HepG2 (cell line): ENCODE measurements around the gene MAST1. TPM values are rescaled to one million over a fixed set of nuclear protein-coding genes. Genes with fewer than 3 reads are reported as not detected.

Experiments used
- CBFB ChIP-seq: sonication (generic); formaldehyde crosslinking; IDR thresholded peaks from 2 replicates; pipeline ENCODE4 v1.4.0; 2020; ENCODE audit warnings: missing genetic modification reagents
- HINFP ChIP-seq: sonication (generic); formaldehyde crosslinking; IDR thresholded peaks from 2 replicates; pipeline ENCODE4 v1.4.0; 2020; ENCODE audit warnings: low read depth, mild to moderate bottlenecking, missing genetic modification reagents
- HNRNPL ChIP-seq: fragments of 200-400 bp; formaldehyde crosslinking; IDR thresholded peaks from 2 replicates; pipeline ENCODE4 v1.6.1; 2017; ENCODE audit warnings: mild to moderate bottlenecking, low read depth, low read length
- IKZF4 ChIP-seq: sonication (generic); formaldehyde crosslinking; IDR thresholded peaks from 2 replicates; pipeline ENCODE4 v1.5.1; 2020; ENCODE audit warnings: borderline replicate concordance, mild to moderate bottlenecking, low read depth, missing genetic modification reagents; ENCODE audit errors: not compliant biosample characterization
- KMT2B ChIP-seq: IDR thresholded peaks from 2 replicates; pipeline ENCODE4 v1.6.1; 2016; ENCODE audit warnings: missing genetic modification reagents, missing compliant biosample characterization
- MAX ChIP-seq: IDR thresholded peaks from 2 replicates; pipeline ENCODE4 v1.6.1; 2012; ENCODE audit warnings: inconsistent platforms
- MED1 ChIP-seq: sonication (generic); formaldehyde crosslinking; IDR thresholded peaks from 2 replicates; pipeline ENCODE4 v1.4.0; 2020; ENCODE audit warnings: missing genetic modification reagents
- NFRKB ChIP-seq: fragments of 450-650 bp; IDR thresholded peaks from 2 replicates; pipeline ENCODE4 v1.6.1; 2017
- PAWR ChIP-seq: sonication (generic); formaldehyde crosslinking; IDR thresholded peaks from 2 replicates; pipeline ENCODE4 v1.4.0; 2020; ENCODE audit warnings: missing genetic modification reagents, mild to moderate bottlenecking, borderline replicate concordance
- POLR2A ChIP-seq, 2 experiments: IDR thresholded peaks; 2 replicates each; pipeline ENCODE4 v1.6.1; 2011; ENCODE audit warnings: low read depth in 2 of 2, low read length in 2 of 2, mild to moderate bottlenecking in 1 of 2, moderate library complexity in 1 of 2; ENCODE audit not compliant: insufficient read depth in 1 of 2
- POLR2AphosphoS5 ChIP-seq: IDR thresholded peaks from 2 replicates; pipeline ENCODE4 v1.6.1; 2012; ENCODE audit warnings: low read depth, low read length
- PTBP1 ChIP-seq: fragments of 200-400 bp; formaldehyde crosslinking; IDR thresholded peaks from 2 replicates; pipeline ENCODE4 v1.6.1; 2018; ENCODE audit warnings: low read length, low read depth; ENCODE audit not compliant: poor library complexity, severe bottlenecking
- RARG ChIP-seq: sonication (generic); formaldehyde crosslinking; IDR thresholded peaks from 2 replicates; pipeline ENCODE4 v1.4.0; 2020; ENCODE audit warnings: low read depth, mild to moderate bottlenecking, missing genetic modification reagents
- SIN3B ChIP-seq: fragments of 150-350 bp; IDR thresholded peaks from 2 replicates; pipeline ENCODE4 v1.6.1; 2014; ENCODE audit warnings: low read length
- SKIL ChIP-seq: sonication (generic); formaldehyde crosslinking; IDR thresholded peaks from 2 replicates; pipeline ENCODE4 v1.8.0; 2022; ENCODE audit warnings: missing genetic modification reagents, mild to moderate bottlenecking, moderate library complexity, borderline replicate concordance
- SMAD1 ChIP-seq: sonication (generic); formaldehyde crosslinking; IDR thresholded peaks from 2 replicates; pipeline ENCODE4 v1.4.0; 2020; ENCODE audit warnings: missing genetic modification reagents, low read depth, mild to moderate bottlenecking, borderline replicate concordance
- SOX5 ChIP-seq: IDR thresholded peaks from 2 replicates; pipeline ENCODE4 v1.6.1; 2016; ENCODE audit warnings: borderline replicate concordance
- TBP ChIP-seq: sonication (generic); formaldehyde crosslinking; IDR thresholded peaks from 2 replicates; pipeline ENCODE4 v1.5.0; 2020; ENCODE audit warnings: missing genetic modification reagents
- TIGD3 ChIP-seq: sonication (generic); formaldehyde crosslinking; IDR thresholded peaks from 2 replicates; pipeline ENCODE4 v1.5.1; 2020; ENCODE audit warnings: mild to moderate bottlenecking, missing genetic modification reagents, borderline replicate concordance
- ZIK1 ChIP-seq: sonication (generic); formaldehyde crosslinking; IDR thresholded peaks from 2 replicates; pipeline ENCODE4 v1.5.0; 2020; ENCODE audit warnings: mild to moderate bottlenecking, low read depth, missing genetic modification reagents, borderline replicate concordance
- ZNF12 ChIP-seq: sonication (generic); formaldehyde crosslinking; IDR thresholded peaks from 2 replicates; pipeline ENCODE4 v1.5.0; 2020; ENCODE audit warnings: missing genetic modification reagents
- ZNF160 ChIP-seq: sonication (generic); formaldehyde crosslinking; IDR thresholded peaks from 2 replicates; pipeline ENCODE4 v1.8.0; 2022; ENCODE audit warnings: mild to moderate bottlenecking, inconsistent platforms, missing genetic modification reagents
- ZNF264 ChIP-seq: sonication (generic); formaldehyde crosslinking; IDR thresholded peaks from 2 replicates; pipeline ENCODE4 v1.4.0; 2020; ENCODE audit warnings: missing genetic modification reagents
- ZNF296 ChIP-seq: sonication (generic); formaldehyde crosslinking; conservative IDR thresholded peaks from 2 replicates; pipeline ENCODE4 v1.5.0; 2020; ENCODE audit warnings: mild to moderate bottlenecking, missing genetic modification reagents
- ZNF331 ChIP-seq: sonication (generic); formaldehyde crosslinking; IDR thresholded peaks from 2 replicates; pipeline ENCODE4 v1.4.0; 2020; ENCODE audit warnings: missing genetic modification reagents
- ZNF766 ChIP-seq: sonication (generic); formaldehyde crosslinking; IDR thresholded peaks from 2 replicates; pipeline ENCODE4 v1.5.0; 2020; ENCODE audit warnings: missing genetic modification reagents, borderline replicate concordance
- ZNF788 ChIP-seq: sonication (generic); formaldehyde crosslinking; IDR thresholded peaks from 2 replicates; pipeline ENCODE4 v1.5.0; 2020; ENCODE audit warnings: mild to moderate bottlenecking, missing genetic modification reagents, borderline replicate concordance
- polyA plus RNA-seq, 8 experiments: library from polyadenylated mRNA; depleted of rRNA in 3 of 8; stranded (reverse) in 7 of 8; unstranded in 1 of 8; fragments of >200 nt; fragmentation: Illumina TruSeq in 4 of 8; extraction: Trizol in 4 of 8; gene quantifications; 2 replicates each; pipeline versions ENCODE4 v1.2.1 to v1.2.3, GENCODE V29; 2011 to 2016; ENCODE audit warnings: low read depth in 4 of 8, missing spikeins in 1 of 8, mixed read lengths in 1 of 8; ENCODE audit not compliant: insufficient read depth in 1 of 8
- total RNA-seq, 5 experiments: library from RNA; depleted of rRNA; stranded (reverse); fragments of >200 nt; fragmentation: Illumina TruSeq; extraction: Trizol; gene quantifications; 2 replicates each; pipeline ENCODE4 v1.2.3, GENCODE V29; 2016; ENCODE audit warnings: low read depth in 1 of 5

MAST1 gene
- total and polyA plus RNA-seq, 2 of the 13 experiments (the other 11 are each of a cell fraction or from before 2014, with no cell fraction given), result 0.73 to 4.7 TPM

GRCh38 chr19:12913011-12913561 is 74.8 kb downstream of the MAST1 start (continued):
- TF ChIP-seq MED1 (peak; percentile 22; the same call in 1 of the 2 replicates), HNRNPL (no peak), SOX5 (CRISPR knock-in tag) (peak; percentile 29; the same call in 1 of the 2 replicates), TBP (CRISPR knock-in tag) (no peak), PAWR (CRISPR knock-in tag) (0 out of 2 replicates have a peak, but pooled peaks have one; percentile 42), IKZF4 (no peak), MAX (no peak), ZNF766 (CRISPR knock-in tag) (no peak), SIN3B (no peak), KMT2B (CRISPR knock-in tag) (no peak), NFRKB (no peak), ZNF12 (no peak), ZNF296 (CRISPR knock-in tag) (no peak), RARG (CRISPR knock-in tag) (no peak), HINFP (0 out of 2 replicates have a peak, but pooled peaks have one; percentile 45), ZNF788 (CRISPR knock-in tag) (no peak), PTBP1 (no peak), POLR2AphosphoS5 (0 out of 2 replicates have a peak, but pooled peaks have one; percentile 35), SMAD1 (CRISPR knock-in tag) (no peak), ZNF264 (CRISPR knock-in tag) (0 out of 2 replicates have a peak, but pooled peaks have one; percentile 26), ZIK1 (no peak), TIGD3 (CRISPR knock-in tag) (no peak), ZNF160 (CRISPR knock-in tag) (peak; percentile 60), SKIL (CRISPR knock-in tag) (no peak), CBFB (CRISPR knock-in tag) (no peak), ZNF331 (CRISPR knock-in tag) (peak; percentile 28; the same call in 1 of the 2 replicates), POLR2A (IDR thresholded peaks at IDR 0.05; ENCODE audit: insufficient read depth in 1 of 2, low read depth in 2 of 2, low read length in 2 of 2) (0 out of 4 replicates have a peak, but pooled peaks have one; percentile 12 to 13)
